K562 (cell line): ENCODE results near the gene ARHGAP18. TPM values are rescaled to one million over a fixed set of nuclear protein-coding genes. Genes with fewer than 3 reads are reported as not detected.

Experiments
- ATAC-seq: fragments of 200-7000 bp; cut with Tn5 transposase; 3 replicates; pipeline ENCODE4 v1.9.1; 2020; ENCODE audit warnings: moderate library complexity
- BruUV-seq: library from RNA; stranded (reverse); fragments of 400-500 nt; replicated peaks from 2 replicates; lab custom pipeline; 2021; lab: Mats Ljungman, UMichigan
- CTCF ChIA-PET: fragments of 300-600 bp; formaldehyde crosslinking; extraction: SDS; loops from one replicate; lab custom pipeline; 2021; ENCODE audit warnings: low intra/inter-chr PET ratio; lab: Yijun Ruan, JAX
- POLR2A ChIA-PET: fragments of 300-600, 350-650 bp; sonication (Branson Sonifier 250); formaldehyde crosslinking; extraction: SDS; loops from one replicate; lab custom pipeline; 2021; ENCODE audit warnings: antibody characterized with exemption, inconsistent platforms; lab: Yijun Ruan, JAX
- DNase-seq, 4 experiments: peaks; one replicate each; pipeline versions ENCODE4 v3.0.0 to v3.0.0-alpha.2; 2011 to 2018; ENCODE audit warnings: low spot score in 3 of 4, mixed read lengths in 3 of 4; ENCODE audit errors: extremely low read depth in 1 of 4
- FAIRE-seq: peaks from 2 replicates; lab custom pipeline; 2011; peaks lifted over from hg19 to GRCh38; lab: Jason Lieb, UNC
- H2AFZ ChIP-seq: 2 replicates; pipeline ENCODE4 v1.6.0; 2011; ENCODE audit warnings: low read depth, low read length, control low read depth, inconsistent platforms
- H3K27ac ChIP-seq: fragments of 200-600 bp; 3 replicates; pipeline ENCODE4 v1.8.0; 2011; ENCODE audit warnings: low read depth, mild to moderate bottlenecking, control low read depth, inconsistent platforms, low read length, moderate library complexity, mixed read lengths; ENCODE audit errors: extremely low read depth
- H3K27me3 ChIP-seq, 2 experiments: fragments of 300-600 bp in 1 of 2; 2 replicates in 1 of 2; 3 replicates in 1 of 2; pipeline versions ENCODE4 v1.6.0 to v1.8.0; 2011; ENCODE audit warnings: inconsistent platforms in 2 of 2, low read length in 2 of 2, mild to moderate bottlenecking in 1 of 2, mixed read lengths in 1 of 2, moderate library complexity in 1 of 2; ENCODE audit not compliant: control insufficient read depth in 2 of 2, insufficient read depth in 2 of 2
- H3K36me3 ChIP-seq: fragments of 300-600 bp; 3 replicates; pipeline ENCODE4 v1.8.0; 2011; ENCODE audit warnings: mild to moderate bottlenecking, low read length, inconsistent platforms; ENCODE audit not compliant: control insufficient read depth, insufficient read depth
- H3K4me1 ChIP-seq, 2 experiments: fragments of 200-600 bp in 1 of 2; replicated peaks in 1 of 2; 2 replicates in 1 of 2; 3 replicates in 1 of 2; pipeline versions ENCODE4 v1.5.1 to v1.8.0; 2011; ENCODE audit warnings: inconsistent platforms in 2 of 2, low read length in 2 of 2, mild to moderate bottlenecking in 1 of 2, mixed read lengths in 1 of 2, moderate library complexity in 1 of 2; ENCODE audit not compliant: control insufficient read depth in 2 of 2, insufficient read depth in 2 of 2
- H3K4me2 ChIP-seq: 2 replicates; pipeline ENCODE4 v1.6.1; 2011; ENCODE audit warnings: low read length, control low read depth, inconsistent platforms, mixed read lengths; ENCODE audit not compliant: insufficient read depth
- H3K4me3 ChIP-seq: fragments of 200-600 bp; sonication (generic), shearing (Covaris generic); 2 replicates; pipeline ENCODE4 v1.5.1; 2016; ENCODE audit warnings: control low read depth, inconsistent platforms
- H3K79me2 ChIP-seq: fragments of 200-600 bp; 3 replicates; pipeline ENCODE4 v1.8.0; 2011; ENCODE audit warnings: low read length, inconsistent platforms; ENCODE audit not compliant: control insufficient read depth, insufficient read depth
- H3K9ac ChIP-seq, 2 experiments: 2 replicates each; pipeline versions ENCODE4 v1.6.0 to v1.6.1; 2011; ENCODE audit warnings: low read depth in 2 of 2, low read length in 2 of 2, control low read depth in 1 of 2, inconsistent platforms in 1 of 2, mild to moderate bottlenecking in 1 of 2, mixed read lengths in 1 of 2; ENCODE audit not compliant: insufficient read depth in 1 of 2
- H3K9me1 ChIP-seq: one replicate; pipeline ENCODE4 v1.6.0; 2011; ENCODE audit warnings: inconsistent platforms, mild to moderate bottlenecking, low read length, moderate library complexity; ENCODE audit not compliant: control insufficient read depth, insufficient read depth
- H3K9me3 ChIP-seq: replicated peaks from 2 replicates; pipeline ENCODE4 v1.5.1; 2011; ENCODE audit warnings: low read depth, low read length, inconsistent platforms; ENCODE audit not compliant: control insufficient read depth, insufficient read depth
- H4K20me1 ChIP-seq: replicated peaks from 2 replicates; pipeline ENCODE4 v1.6.1; 2011; ENCODE audit warnings: low read length, inconsistent platforms, mixed read lengths; ENCODE audit not compliant: control insufficient read depth, insufficient read depth
- FIP1L1 ChIP-seq: fragments of 200-400 bp; formaldehyde crosslinking; IDR thresholded peaks from 2 replicates; pipeline ENCODE4 v1.6.1; 2018; ENCODE audit warnings: mild to moderate bottlenecking, low read depth, low read length; ENCODE audit not compliant: poor library complexity, severe bottlenecking
- FOXJ2 ChIP-seq: fragments of 200-800 bp; sonication (Bioruptor generic); IDR thresholded peaks from 2 replicates; pipeline ENCODE4 v1.6.1; 2016; ENCODE audit warnings: missing genetic modification characterization, missing compliant biosample characterization
- GMEB1 ChIP-seq: fragments of 250-450 bp; sonication (Bioruptor Pico); IDR thresholded peaks from 2 replicates; pipeline ENCODE4 v1.4.0; 2020; ENCODE audit warnings: mild to moderate bottlenecking
- MEF2A ChIP-seq: IDR thresholded peaks from 2 replicates; pipeline ENCODE4 v1.6.1; 2011; ENCODE audit warnings: low read depth, mild to moderate bottlenecking, low read length, moderate library complexity; ENCODE audit not compliant: control insufficient read depth
- NFRKB ChIP-seq: fragments of 450-650 bp; IDR thresholded peaks from 2 replicates; pipeline ENCODE4 v1.6.1; 2016; ENCODE audit warnings: low read depth
- NFXL1 ChIP-seq: fragments of 450-650 bp; formaldehyde crosslinking; IDR thresholded peaks from 2 replicates; pipeline ENCODE4 v1.4.0; 2021; ENCODE audit warnings: mild to moderate bottlenecking
- PHTF2 ChIP-seq: fragments of 250-450 bp; sonication (Bioruptor Pico); IDR thresholded peaks from 2 replicates; pipeline ENCODE4 v1.5.0; 2021; ENCODE audit warnings: mild to moderate bottlenecking
- RAD21 ChIP-seq, 2 experiments: fragments of 250-450 bp in 1 of 2; fragments of 450-650 bp in 1 of 2; sonication (Bioruptor Pico) in 1 of 2; formaldehyde crosslinking in 1 of 2; IDR thresholded peaks in 1 of 2; conservative IDR thresholded peaks in 1 of 2; 2 replicates each; pipeline versions ENCODE4 v1.4.0 to v1.8.0; 2020 to 2022; ENCODE audit warnings: mild to moderate bottlenecking in 2 of 2, moderate library complexity in 1 of 2
- SNAPC5 ChIP-seq: fragments of 250-450 bp; sonication (Bioruptor Pico); IDR thresholded peaks from 2 replicates; pipeline ENCODE4 v1.8.0; 2021; ENCODE audit warnings: moderate library complexity, mild to moderate bottlenecking, inconsistent platforms
- STAT5A ChIP-seq: IDR thresholded peaks from 2 replicates; pipeline ENCODE4 v1.6.1; 2012; ENCODE audit warnings: low read length, inconsistent platforms, borderline replicate concordance
- TCF3 ChIP-seq: sonication (generic); formaldehyde crosslinking; IDR thresholded peaks from 2 replicates; pipeline ENCODE4 v1.4.0; 2020; ENCODE audit warnings: mild to moderate bottlenecking, missing genetic modification reagents
- ZNF263 ChIP-seq: sonication (generic); formaldehyde crosslinking; IDR thresholded peaks from 2 replicates; pipeline ENCODE4 v1.8.0; 2022; ENCODE audit warnings: mild to moderate bottlenecking, missing genetic modification reagents, borderline replicate concordance
- ZNF551 ChIP-seq: fragments of 250-450 bp; sonication (Bioruptor Pico); IDR thresholded peaks from 2 replicates; pipeline ENCODE4 v1.5.0; 2021; ENCODE audit warnings: mild to moderate bottlenecking, moderate library complexity
- in situ Hi-C: fragments of 300-500 bp; cut with MboI; formaldehyde crosslinking; loops from 4 replicates; pipeline ENCODE4 v1.15.0; 2018; ENCODE audit warnings: inconsistent platforms, mixed read lengths
- intact Hi-C: fragments of 100-400 bp; cut with micrococcal nuclease; formaldehyde crosslinking; loops from 2 replicates; pipeline ENCODE4 v1.14.2; 2022
- polyA plus RNA-seq, 8 experiments: library from polyadenylated mRNA; depleted of rRNA in 4 of 8; stranded (reverse) in 5 of 8; unstranded in 3 of 8; fragments of >200 nt; fragmentation: Nextera tagmentation in 2 of 8; fragmentation: Illumina TruSeq in 1 of 8; extraction: Ambion mirVana in 2 of 8; extraction: Trizol in 1 of 8; gene quantifications; 2 replicates each; pipeline versions ENCODE4 v1.2.1 to v1.2.3, GENCODE V29; 2011 to 2014; ENCODE audit warnings: inconsistent platforms in 1 of 8, missing spikeins in 1 of 8
- total RNA-seq, 7 experiments: library from RNA; depleted of rRNA in 6 of 7; stranded (reverse); fragments of >200 nt in 6 of 7; fragmentation: Illumina TruSeq in 2 of 7; extraction: Trizol in 2 of 7; gene quantifications; 2 replicates each; pipeline versions ENCODE4 v1.2.1 to v1.2.3, GENCODE V29; 2011 to 2021; ENCODE audit warnings: low replicate concordance in 1 of 7
- TF ChIP-seq, protein P1 (sequence below), 3 experiments: IDR thresholded peaks in 2 of 3; conservative IDR thresholded peaks in 1 of 3; 2 replicates each; pipeline ENCODE4 v1.5.1; 2011 to 2012; ENCODE audit warnings: low read length in 3 of 3, mild to moderate bottlenecking in 3 of 3, control low read depth in 2 of 3, improper control_type of control experiment in 1 of 3, inconsistent platforms in 1 of 3, low read depth in 1 of 3, mixed read lengths in 1 of 3, moderate library complexity in 1 of 3; ENCODE audit not compliant: insufficient read depth in 2 of 3
- TF ChIP-seq, protein P2 (sequence below): fragments of 250-450 bp; sonication (Bioruptor Pico); IDR thresholded peaks from 2 replicates; pipeline ENCODE4 v1.6.1; 2021; ENCODE audit warnings: mild to moderate bottlenecking
- TF ChIP-seq, protein P3 (sequence below), 2 experiments: fragments of 450-650 bp; IDR thresholded peaks; 2 replicates each; pipeline ENCODE4 v1.6.1; 2016

Gene ARHGAP18
- total and polyA plus RNA-seq, 9 of the 15 experiments (the other 6 are each of a cell fraction or from before 2014, with no cell fraction given): 13.3 to 29.7 (median 21.1) TPM

GRCh38 chr6:129621252-129621651 lies 88.7 kb downstream of the ARHGAP18 start (continued):
- TF ChIP-seq, protein P1, sequence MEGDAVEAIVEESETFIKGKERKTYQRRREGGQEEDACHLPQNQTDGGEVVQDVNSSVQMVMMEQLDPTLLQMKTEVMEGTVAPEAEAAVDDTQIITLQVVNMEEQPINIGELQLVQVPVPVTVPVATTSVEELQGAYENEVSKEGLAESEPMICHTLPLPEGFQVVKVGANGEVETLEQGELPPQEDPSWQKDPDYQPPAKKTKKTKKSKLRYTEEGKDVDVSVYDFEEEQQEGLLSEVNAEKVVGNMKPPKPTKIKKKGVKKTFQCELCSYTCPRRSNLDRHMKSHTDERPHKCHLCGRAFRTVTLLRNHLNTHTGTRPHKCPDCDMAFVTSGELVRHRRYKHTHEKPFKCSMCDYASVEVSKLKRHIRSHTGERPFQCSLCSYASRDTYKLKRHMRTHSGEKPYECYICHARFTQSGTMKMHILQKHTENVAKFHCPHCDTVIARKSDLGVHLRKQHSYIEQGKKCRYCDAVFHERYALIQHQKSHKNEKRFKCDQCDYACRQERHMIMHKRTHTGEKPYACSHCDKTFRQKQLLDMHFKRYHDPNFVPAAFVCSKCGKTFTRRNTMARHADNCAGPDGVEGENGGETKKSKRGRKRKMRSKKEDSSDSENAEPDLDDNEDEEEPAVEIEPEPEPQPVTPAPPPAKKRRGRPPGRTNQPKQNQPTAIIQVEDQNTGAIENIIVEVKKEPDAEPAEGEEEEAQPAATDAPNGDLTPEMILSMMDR (IDR thresholded peaks at IDR 0.05 in 2 of 3, conservative IDR thresholded peaks at IDR 0.05 in 1 of 3; ENCODE audit: insufficient read depth in 2 of 3, low read depth in 1 of 3, low read length in 3 of 3): peak; percentile 51 to 54 (median 52); a peak in 5 of 6 replicates
- TF ChIP-seq RAD21 (CRISPR knock-in tag; conservative IDR thresholded peaks at IDR 0.05 in 1 of 2, IDR thresholded peaks at IDR 0.05 in 1 of 2): peak; percentile 39 to 68
- no peak for TF ChIP-seq NFXL1
- TF ChIP-seq ZNF551 (CRISPR knock-in tag): no peak

DNA sequence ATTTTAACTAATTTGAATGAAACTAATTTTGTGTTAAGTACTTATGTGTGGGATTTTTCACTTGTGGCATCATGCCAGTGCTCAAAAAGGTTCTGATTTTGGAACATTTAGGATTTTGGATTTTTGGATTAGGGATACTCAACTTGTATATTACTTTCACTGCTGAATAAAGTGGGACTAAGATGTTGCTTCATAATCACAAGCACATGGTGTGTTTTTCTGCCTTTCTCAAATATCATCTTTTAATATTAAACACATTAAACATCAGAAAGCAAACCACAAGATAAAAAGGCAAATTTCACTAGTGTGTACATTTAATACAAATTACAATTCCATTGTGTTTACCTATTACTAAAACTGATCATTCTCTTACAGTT lies 89.8 kb downstream of the ARHGAP18 start:
- FAIRE-seq (no peak), ATAC-seq (no peak), DNase-seq (no peak)
- no peak overlapping the region for H3K9ac ChIP-seq
- ChIA-PET CTCF (interaction anchor here (1.3 kb wide), 1 partner anchor 155 kb away, joined by 3 read pairs; no protein-coding TSS in a partner anchor), POLR2A (no interaction called here)
- peaks cover 2% of the 10 kb centered on the region; the same call in 1 of the 2 replicates for H3K9me3 ChIP-seq
- H3K36me3 ChIP-seq: peaks cover 12% of the 10 kb centered on the region; the same call in 2 of the 3 replicates
- intact Hi-C loops (loop anchor here (2.0 kb wide), 1 partner anchor 111 kb away; no protein-coding TSS in a partner anchor), in situ Hi-C loops (no loop called here)
- H3K4me2 ChIP-seq: no peak overlapping the region
- H4K20me1 ChIP-seq: no peaks in the 10 kb centered on the region
- no peak overlapping the region for H3K4me3 ChIP-seq
- no peaks in the 10 kb centered on the region for H3K4me1 ChIP-seq
- no peaks in the 10 kb centered on the region for H3K79me2 ChIP-seq
- TF ChIP-seq MEF2A: no peak
- TF ChIP-seq NFRKB: no peak
- TF ChIP-seq, protein P2, sequence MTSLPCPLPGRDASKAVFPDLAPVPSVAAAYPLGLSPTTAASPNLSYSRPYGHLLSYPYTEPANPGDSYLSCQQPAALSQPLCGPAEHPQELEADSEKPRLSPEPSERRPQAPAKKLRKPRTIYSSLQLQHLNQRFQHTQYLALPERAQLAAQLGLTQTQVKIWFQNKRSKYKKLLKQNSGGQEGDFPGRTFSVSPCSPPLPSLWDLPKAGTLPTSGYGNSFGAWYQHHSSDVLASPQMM (CRISPR knock-in tag): no peak
- TF ChIP-seq PHTF2 (CRISPR knock-in tag): no peak
- TF ChIP-seq, protein P3, sequence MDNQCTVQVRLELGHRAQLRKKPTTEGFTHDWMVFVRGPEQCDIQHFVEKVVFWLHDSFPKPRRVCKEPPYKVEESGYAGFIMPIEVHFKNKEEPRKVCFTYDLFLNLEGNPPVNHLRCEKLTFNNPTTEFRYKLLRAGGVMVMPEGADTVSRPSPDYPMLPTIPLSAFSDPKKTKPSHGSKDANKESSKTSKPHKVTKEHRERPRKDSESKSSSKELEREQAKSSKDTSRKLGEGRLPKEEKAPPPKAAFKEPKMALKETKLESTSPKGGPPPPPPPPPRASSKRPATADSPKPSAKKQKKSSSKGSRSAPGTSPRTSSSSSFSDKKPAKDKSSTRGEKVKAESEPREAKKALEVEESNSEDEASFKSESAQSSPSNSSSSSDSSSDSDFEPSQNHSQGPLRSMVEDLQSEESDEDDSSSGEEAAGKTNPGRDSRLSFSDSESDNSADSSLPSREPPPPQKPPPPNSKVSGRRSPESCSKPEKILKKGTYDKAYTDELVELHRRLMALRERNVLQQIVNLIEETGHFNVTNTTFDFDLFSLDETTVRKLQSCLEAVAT (IDR thresholded peaks at IDR 0.05): no peak
- TF ChIP-seq STAT5A: no peak
- no peak for TF ChIP-seq SNAPC5
- no peak for TF ChIP-seq ZNF263
- TF ChIP-seq TCF3 (CRISPR knock-in tag): no peak
- TF ChIP-seq FIP1L1: no peak
- no peak for TF ChIP-seq FOXJ2 (tag)
- TF ChIP-seq GMEB1: no peak
- no peaks in the 10 kb centered on the region for H3K9me1 ChIP-seq
- H3K27ac ChIP-seq: no peak overlapping the region
- H3K27me3 ChIP-seq: no peaks in the 10 kb centered on the region
- BruUV-seq: no TSS peak
- no peak overlapping the region for H2AFZ ChIP-seq
